Measurements from ENCODE around the gene HOXC5.

HOXC5 gene

GRCh38 chr12:54005531-54005852 lies 27.4 kb upstream of the HOXC5 start:
- H3K4me1 ChIP-seq (ENCODE audit: low read length): 0 out of 2 replicates have a peak, but pooled peaks cover 5% of the 10 kb centered on the region
- no peak overlapping the region for H2AFZ ChIP-seq (ENCODE audit: low read length)
- H3K4me3 ChIP-seq (ENCODE audit: low read length): no peak overlapping the region
- H3K9me3 ChIP-seq (replicated peaks; ENCODE audit: insufficient read depth, low read length): no peaks in the 10 kb centered on the region
- no peaks in the 10 kb centered on the region for H3K79me2 ChIP-seq (ENCODE audit: low read length)
- no peak for DNase-seq
- H4K20me1 ChIP-seq (ENCODE audit: insufficient read depth, low read length): no peaks in the 10 kb centered on the region
- H3K9me2 ChIP-seq (replicated peaks; ENCODE audit: insufficient read depth, low read length): no peaks in the 10 kb centered on the region
- no peak overlapping the region for H3K4me2 ChIP-seq (ENCODE audit: low read depth, low read length)
- no peaks in the 10 kb centered on the region for H3K36me3 ChIP-seq (replicated peaks; ENCODE audit: insufficient read depth, low read length)
- H3K27me3 ChIP-seq (replicated peaks; ENCODE audit: insufficient read depth, low read length): peaks cover 93% of the 10 kb centered on the region
- H3K9ac ChIP-seq (ENCODE audit: low read length): no peak overlapping the region
- H3F3A ChIP-seq (ENCODE audit: insufficient read depth, low read length): no peaks in the 10 kb centered on the region
- no peak for TF ChIP-seq CTCF (IDR thresholded peaks at IDR 0.05; ENCODE audit: low read length)
- TF ChIP-seq EZH2 (optimal IDR thresholded peaks at IDR 0.05; ENCODE audit: low read depth, low read length): no peak
- TF ChIP-seq EZH2phosphoT487 (IDR thresholded peaks at IDR 0.05; ENCODE audit: low read length): no peak
- no peak overlapping the region for H3K27ac ChIP-seq (ENCODE audit: low read length)

- no peak overlapping the region for H3K27ac ChIP-seq (ENCODE audit: low read length)
- H3K9me2 ChIP-seq (replicated peaks; ENCODE audit: insufficient read depth, low read length): no peaks in the 10 kb centered on the region
- H4K20me1 ChIP-seq (ENCODE audit: insufficient read depth, low read length): no peaks in the 10 kb centered on the region
- H2AFZ ChIP-seq (ENCODE audit: low read length): peak overlapping the region; percentile 35
- H3K9ac ChIP-seq (ENCODE audit: low read length): peak overlapping the region; percentile 30; the same call in 1 of the 2 replicates
- peaks cover 93% of the 10 kb centered on the region for H3K27me3 ChIP-seq (replicated peaks; ENCODE audit: insufficient read depth, low read length)
- H3K4me2 ChIP-seq (ENCODE audit: low read depth, low read length): peak overlapping the region; percentile 96
- H3K9me3 ChIP-seq (replicated peaks; ENCODE audit: insufficient read depth, low read length): no peaks in the 10 kb centered on the region
- no peaks in the 10 kb centered on the region for H3F3A ChIP-seq (ENCODE audit: insufficient read depth, low read length)
- peak overlapping the region; percentile 61 for H3K4me3 ChIP-seq (ENCODE audit: low read length)
- H3K4me1 ChIP-seq (ENCODE audit: low read length): 0 out of 2 replicates have a peak, but pooled peaks cover 5% of the 10 kb centered on the region
- peak; percentile 76 for DNase-seq
- H3K79me2 ChIP-seq (ENCODE audit: low read length): no peaks in the 10 kb centered on the region
- TF ChIP-seq EZH2 (optimal IDR thresholded peaks at IDR 0.05; ENCODE audit: low read depth, low read length) (peak; percentile 77), CTCF (IDR thresholded peaks at IDR 0.05; ENCODE audit: low read length) (peak; percentile 87), EZH2phosphoT487 (IDR thresholded peaks at IDR 0.05; ENCODE audit: low read length) (no peak)
- no peaks in the 10 kb centered on the region for H3K36me3 ChIP-seq (replicated peaks; ENCODE audit: insufficient read depth, low read length)
Observed at GRCh38 chr12:54005853-54006558, 26.8 kb upstream of the HOXC5 start.

GRCh38 chr12:54006559-54007220 lies 26.2 kb upstream of the HOXC5 start:
- TF ChIP-seq EZH2phosphoT487 (IDR thresholded peaks at IDR 0.05; ENCODE audit: low read length): no peak
- TF ChIP-seq EZH2 (optimal IDR thresholded peaks at IDR 0.05; ENCODE audit: low read depth, low read length): no peak
- TF ChIP-seq CTCF (IDR thresholded peaks at IDR 0.05; ENCODE audit: low read length): no peak
- peaks cover 93% of the 10 kb centered on the region for H3K27me3 ChIP-seq (replicated peaks; ENCODE audit: insufficient read depth, low read length)

More at GRCh38 chr12:54006559-54007220, 26.2 kb upstream of the HOXC5 start:
- H2AFZ ChIP-seq (ENCODE audit: low read length): peak overlapping the region; percentile 35; the same call in 1 of the 2 replicates
- no peaks in the 10 kb centered on the region for H4K20me1 ChIP-seq (ENCODE audit: insufficient read depth, low read length)
- 0 out of 2 replicates have a peak, but pooled peaks cover 5% of the 10 kb centered on the region for H3K4me1 ChIP-seq (ENCODE audit: low read length)
- H3K79me2 ChIP-seq (ENCODE audit: low read length): no peaks in the 10 kb centered on the region
- H3K27ac ChIP-seq (ENCODE audit: low read length): no peak overlapping the region
- no peaks in the 10 kb centered on the region for H3K36me3 ChIP-seq (replicated peaks; ENCODE audit: insufficient read depth, low read length)
- no peaks in the 10 kb centered on the region for H3K9me3 ChIP-seq (replicated peaks; ENCODE audit: insufficient read depth, low read length)
- H3K9ac ChIP-seq (ENCODE audit: low read length): peak overlapping the region; percentile 30; the same call in 1 of the 2 replicates
- H3K9me2 ChIP-seq (replicated peaks; ENCODE audit: insufficient read depth, low read length): no peaks in the 10 kb centered on the region
- peak overlapping the region; percentile 96 for H3K4me2 ChIP-seq (ENCODE audit: low read depth, low read length)
- peak overlapping the region; percentile 61 for H3K4me3 ChIP-seq (ENCODE audit: low read length)
- no peaks in the 10 kb centered on the region for H3F3A ChIP-seq (ENCODE audit: insufficient read depth, low read length)
- DNase-seq: no peak
